A172 (cell line): ENCODE measurements around the gene CLEC4D. TPM values are rescaled to one million over a fixed set of nuclear protein-coding genes. Genes with fewer than 3 reads are reported as not detected.

Experiments
- total RNA-seq: library from RNA; depleted of rRNA; stranded (reverse); fragments of >200 nt; shearing (Covaris generic); gene quantifications from 2 replicates; pipeline ENCODE4 v1.2.3, GENCODE V29; 2014; rRNA removed

The CLEC4D gene
- total RNA-seq, 1 experiment from 2014 or later: not detected

Other genes with a start within 250 kb of the CLEC4D start
- not detected in 2 replicates for gene CLEC6A, start 57.5 kb upstream of the CLEC4D start, total RNA-seq
- not detected in 2 replicates for gene CLEC4E, start 27.4 kb downstream of the CLEC4D start, total RNA-seq
- gene AICDA, start 99.4 kb downstream of the CLEC4D start, total RNA-seq: not detected in 2 replicates
- gene MFAP5, start 149.3 kb downstream of the CLEC4D start, total RNA-seq: 0.65 and 2.4 TPM in 2 replicates
- gene RIMKLB, start 184.5 kb downstream of the CLEC4D start, total RNA-seq: 18.7 and 35.8 TPM in 2 replicates